GM12878 (cell line): Measurements from ENCODE around the gene THAP5.

Experiments used
- NR2F1 ChIP-seq: fragments of 450-650 bp; conservative IDR thresholded peaks from 2 replicates; pipeline ENCODE4 v1.6.1; 2017; ENCODE audit warnings: mild to moderate bottlenecking
- SP1 ChIP-seq: IDR thresholded peaks from one replicate; pipeline ENCODE4 v1.6.1; 2011; ENCODE audit warnings: low read depth, low read length

GRCh38 chr7:108584211-108584610 lies 14.7 kb upstream of the THAP5 start:
- no peak for TF ChIP-seq SP1
- no peak for TF ChIP-seq NR2F1
